IMR-90 (cell line): Measurements from ENCODE around the gene INTS11. TPM values are rescaled to one million over a fixed set of nuclear protein-coding genes. Genes with fewer than 3 reads are reported as not detected.

Source experiments
- ATAC-seq: fragments of 200-7000 bp; cut with Tn5 transposase; 2 replicates; pipeline ENCODE4 v1.9.1; 2020; ENCODE audit warnings: low read depth, mild to moderate bottlenecking, moderate library complexity
- BruUV-seq: library from RNA; stranded (reverse); fragments of 400-500 nt; replicated peaks from 2 replicates; lab custom pipeline; 2021; lab: Mats Ljungman, UMichigan
- CTCF ChIA-PET: fragments of 300-600 bp; formaldehyde crosslinking; extraction: SDS; loops from one replicate; lab custom pipeline; 2021; ENCODE audit warnings: antibody characterized with exemption; lab: Yijun Ruan, JAX
- POLR2A ChIA-PET: fragments of 300-600 bp; sonication (Branson Sonifier 250); formaldehyde crosslinking; loops from one replicate; lab custom pipeline; 2022; ENCODE audit warnings: antibody characterized with exemption; ENCODE audit not compliant: unreplicated experiment; lab: Charles Lee
- DNase-seq: peaks from one replicate; pipeline ENCODE4 v3.0.0; 2013
- H2AFZ ChIP-seq: replicated peaks from 2 replicates; pipeline ENCODE3; 2013; ENCODE audit warnings: low read length, mild to moderate bottlenecking; ENCODE audit not compliant: poor library complexity
- H2AK5ac ChIP-seq: 2 replicates; pipeline ENCODE4 v1.6.1; 2013; ENCODE audit warnings: low read depth, low read length, inconsistent platforms
- H2AK9ac ChIP-seq: replicated peaks from 2 replicates; pipeline ENCODE3; 2013; ENCODE audit warnings: mild to moderate bottlenecking, low read depth, low read length, moderate library complexity; ENCODE audit not compliant: poor library complexity
- H2BK120ac ChIP-seq: 2 replicates; pipeline ENCODE4 v1.6.1; 2013; ENCODE audit warnings: low read depth, low read length, inconsistent platforms
- H2BK15ac ChIP-seq: 3 replicates; pipeline ENCODE4 v1.6.1; 2013; ENCODE audit warnings: low read depth, low read length, inconsistent platforms
- H2BK20ac ChIP-seq: 2 replicates; pipeline ENCODE4 v1.6.1; 2013; ENCODE audit warnings: low read depth, mild to moderate bottlenecking, inconsistent platforms, low read length, moderate library complexity
- H2BK5ac ChIP-seq: 2 replicates; pipeline ENCODE4 v1.6.1; 2013; ENCODE audit warnings: mild to moderate bottlenecking, low read depth, low read length, inconsistent platforms; ENCODE audit not compliant: poor library complexity, severe bottlenecking
- H3K14ac ChIP-seq: replicated peaks from 2 replicates; pipeline ENCODE4 v1.6.1; 2013; ENCODE audit warnings: low read depth, low read length, inconsistent platforms
- H3K18ac ChIP-seq: 2 replicates; pipeline ENCODE4 v1.6.1; 2013; ENCODE audit warnings: low read depth, low read length, control low read depth
- H3K23ac ChIP-seq: 2 replicates; pipeline ENCODE4 v1.6.1; 2013; ENCODE audit warnings: low read depth, low read length, inconsistent platforms
- H3K27ac ChIP-seq: 2 replicates; pipeline ENCODE4 v1.5.1; 2013; ENCODE audit warnings: mild to moderate bottlenecking, control low read depth, low read length; ENCODE audit not compliant: insufficient read depth
- H3K27me3 ChIP-seq: 2 replicates; pipeline ENCODE4 v1.6.1; 2013; ENCODE audit warnings: low read length; ENCODE audit not compliant: control insufficient read depth, insufficient read depth
- H3K36me3 ChIP-seq: 2 replicates; pipeline ENCODE4 v1.6.1; 2013; ENCODE audit warnings: low read length, mixed read lengths; ENCODE audit not compliant: control insufficient read depth, insufficient read depth
- H3K4ac ChIP-seq: 2 replicates; pipeline ENCODE4 v1.6.1; 2013; ENCODE audit warnings: low read depth, low read length, inconsistent platforms
- H3K4me1 ChIP-seq: 2 replicates; pipeline ENCODE4 v1.6.1; 2013; ENCODE audit warnings: low read length, mixed read lengths; ENCODE audit not compliant: control insufficient read depth, insufficient read depth
- H3K4me2 ChIP-seq: 2 replicates; pipeline ENCODE4 v1.6.1; 2013; ENCODE audit warnings: low read depth, mild to moderate bottlenecking, control low read depth, low read length, moderate library complexity
- H3K4me3 ChIP-seq: 2 replicates; pipeline ENCODE4 v1.5.1; 2013; ENCODE audit warnings: low read depth, mild to moderate bottlenecking, control low read depth, low read length, moderate library complexity; ENCODE audit not compliant: insufficient read depth
- H3K56ac ChIP-seq: 2 replicates; pipeline ENCODE4 v1.6.1; 2013; ENCODE audit warnings: low read length, inconsistent platforms; ENCODE audit not compliant: insufficient read depth; ENCODE audit errors: extremely low read depth
- H3K79me1 ChIP-seq, 2 experiments: 2 replicates each; pipeline ENCODE4 v1.6.1; 2013; ENCODE audit warnings: low read length in 2 of 2, inconsistent platforms in 1 of 2, low read depth in 1 of 2
- H3K9ac ChIP-seq: 2 replicates; pipeline ENCODE4 v1.6.1; 2013; ENCODE audit warnings: low read depth, low read length, control low read depth
- H3K9me1 ChIP-seq: 2 replicates; pipeline ENCODE4 v1.6.1; 2013; ENCODE audit warnings: low read length, inconsistent platforms; ENCODE audit not compliant: insufficient read depth
- H3K9me3 ChIP-seq: 2 replicates; pipeline ENCODE4 v1.6.1; 2013; ENCODE audit warnings: low read length; ENCODE audit not compliant: control insufficient read depth, insufficient read depth
- H4K20me1 ChIP-seq: 2 replicates; pipeline ENCODE4 v1.6.1; 2013; ENCODE audit warnings: low read length, inconsistent platforms; ENCODE audit not compliant: insufficient read depth
- H4K5ac ChIP-seq: 2 replicates; pipeline ENCODE4 v1.6.1; 2013; ENCODE audit warnings: mild to moderate bottlenecking, low read depth, low read length, control low read depth
- H4K8ac ChIP-seq, 2 experiments: 2 replicates each; pipeline ENCODE4 v1.6.1; 2013; ENCODE audit warnings: low read depth in 2 of 2, low read length in 2 of 2, control low read depth in 1 of 2, inconsistent platforms in 1 of 2
- H4K91ac ChIP-seq: 2 replicates; pipeline ENCODE4 v1.6.1; 2013; ENCODE audit warnings: low read depth, low read length, inconsistent platforms; ENCODE audit not compliant: insufficient read depth
- BHLHE40 ChIP-seq: fragments of 150-350 bp; IDR thresholded peaks from 2 replicates; pipeline ENCODE4 v1.6.1; 2016; ENCODE audit warnings: mild to moderate bottlenecking, low read depth, low read length
- CEBPB ChIP-seq: IDR thresholded peaks from 2 replicates; pipeline ENCODE4 v1.6.1; 2012; ENCODE audit warnings: low read depth, low read length, improper control_type of control experiment
- MAFK ChIP-seq: IDR thresholded peaks from 2 replicates; pipeline ENCODE4 v1.6.1; 2012; ENCODE audit warnings: low read depth, low read length, improper control_type of control experiment
- MXI1 ChIP-seq: IDR thresholded peaks from 2 replicates; pipeline ENCODE4 v1.6.1; 2012; ENCODE audit warnings: low read depth, mild to moderate bottlenecking, low read length, moderate library complexity, borderline replicate concordance
- RAD21 ChIP-seq: IDR thresholded peaks from 2 replicates; pipeline ENCODE4 v1.6.1; 2012; ENCODE audit warnings: low read length, improper control_type of control experiment
- RCOR1 ChIP-seq: IDR thresholded peaks from 2 replicates; pipeline ENCODE4 v1.6.1; 2012; ENCODE audit warnings: mild to moderate bottlenecking, low read length, improper control_type of control experiment; ENCODE audit not compliant: insufficient replicate concordance
- RFX5 ChIP-seq: IDR thresholded peaks from 2 replicates; pipeline ENCODE4 v1.8.0; 2012; ENCODE audit warnings: low read depth, mild to moderate bottlenecking, low read length, moderate library complexity
- SMC3 ChIP-seq: fragments of 150-350 bp; IDR thresholded peaks from 2 replicates; pipeline ENCODE4 v1.6.1; 2016; ENCODE audit warnings: low read depth, mild to moderate bottlenecking, antibody characterized with exemption, low read length, moderate library complexity
- WGBS, 2 experiments: methylation state at CpG; one replicate each; pipeline versions ENCODE4 v1.1.5 to v1.1.7; 2013; ENCODE audit warnings: missing lambda C conversion rate in 2 of 2; ENCODE audit not compliant: insufficient read length in 1 of 2; ENCODE audit errors: extremely low coverage in 2 of 2; 5-methylcytosine and 5-hydroxymethylcytosine counted together
- dilution Hi-C: fragments of 300-500 bp; cut with HindIII; formaldehyde crosslinking; loops from one replicate; pipeline ENCODE4 v1.14.3; 2018; ENCODE audit warnings: low sequenced_read_pairs; ENCODE audit not compliant: unreplicated experiment
- in situ Hi-C: fragments of 300-500 bp; cut with MboI; formaldehyde crosslinking; loops from 3 replicates; pipeline ENCODE4 v1.14.3; 2019; ENCODE audit warnings: low sequenced_read_pairs, inconsistent platforms, mixed read lengths
- intact Hi-C: fragments of 100-400 bp; cut with micrococcal nuclease; formaldehyde crosslinking; loops from 2 replicates; pipeline ENCODE4 v1.10.0; 2022
- polyA plus RNA-seq, 3 experiments: library from polyadenylated mRNA; depleted of rRNA; stranded (reverse); fragments of >200 nt; gene quantifications; 2 replicates each; pipeline ENCODE4 v1.2.3, GENCODE V29; 2012; ENCODE audit warnings: low replicate concordance in 1 of 3
- total RNA-seq: library from RNA; depleted of rRNA; stranded (reverse); fragments of >200 nt; gene quantifications from 2 replicates; pipeline ENCODE4 v1.2.3, GENCODE V29; 2012

The INTS11 gene
- total and polyA plus RNA-seq, 2 of the 4 experiments (the other 2 are of a cell fraction) = 56.1 to 123 TPM

GRCh38 chr1:1325288-1326074 is 1.0 kb upstream of the INTS11 start:
- Histone ChIP-seq H3K9me3 (no peaks in the 10 kb centered on the region), H3K4me2 (peak overlapping the region; percentile 91), H3K79me1 (peaks cover 7 to 56% of the 10 kb centered on the region in 2 experiments; a peak in 2 of 4 replicates), H2BK5ac (peak overlapping the region; percentile 61), H3K9ac (peak overlapping the region; percentile 84), H3K4ac (peak overlapping the region; percentile 72), H3K27me3 (no peaks in the 10 kb centered on the region), H3K36me3 (peaks cover 9% of the 10 kb centered on the region), H2BK120ac (no peak overlapping the region), H4K8ac (peak overlapping the region; percentile 43 to 65; a peak in 1 of 4 replicates), H3K9me1 (peaks cover 9% of the 10 kb centered on the region), H2BK20ac (no peak overlapping the region), H4K20me1 (peaks cover 53% of the 10 kb centered on the region), H3K14ac (0 out of 2 replicates have a peak overlapping the region, but pooled peaks have one; percentile 25), H3K23ac (peak overlapping the region; percentile 38; the same call in 1 of the 2 replicates), H3K18ac (no peak overlapping the region), H2AFZ (peak overlapping the region; percentile 95), H4K5ac (peak overlapping the region; percentile 61; the same call in 1 of the 2 replicates), H3K4me3 (peak overlapping the region; percentile 99), H2AK9ac (peak overlapping the region; percentile 99), H2BK15ac (no peak overlapping the region), H3K27ac (peak overlapping the region; percentile 76), H2AK5ac (peak overlapping the region; percentile 85; the same call in 1 of the 2 replicates), H3K4me1 (peaks cover 7% of the 10 kb centered on the region; the same call in 1 of the 2 replicates), H3K56ac (peak overlapping the region; percentile 1; the same call in 1 of the 2 replicates), H4K91ac (peak overlapping the region; percentile 41; the same call in 1 of the 2 replicates)
- 60% methylated on average over 6 of the region's 16 CpGs; no CpG with 5 or more reads in 1 of the 2 experiments for WGBS, 2 experiments
- ChIA-PET POLR2A (no interaction called here), CTCF (no interaction called here)
- TF ChIP-seq MXI1 = no peak
- TF ChIP-seq CEBPB = no peak
- TF ChIP-seq MAFK = no peak
- no peak for TF ChIP-seq RAD21
- TF ChIP-seq RFX5 = no peak
- no peak for TF ChIP-seq BHLHE40
- TF ChIP-seq SMC3 = no peak
- no peak for TF ChIP-seq RCOR1
- intact Hi-C loops (no loop called here), dilution Hi-C loops (no loop called here), in situ Hi-C loops (no loop called here)
- DNase-seq = no peak
- BruUV-seq = no TSS peak
- no peak for ATAC-seq
